Activated gamma-delta T cell treated with Interleukin-2 at 50 U/mL for 16 hours (primary cell): ENCODE data around the gene VTA1.
A peak's percentile ranks its signal among the peaks of the same experiment; 100 is the strongest.
"Not testable (repeated sequence)": the region's sequence is repeated elsewhere in the genome, so short reads cannot be mapped to it uniquely, and the experiment has no call there.

ENCODE experiments used
- DNase-seq: peaks from one replicate; pipeline ENCODE4 v3.0.0-alpha.2; 2020

The VTA1 gene

DNA sequence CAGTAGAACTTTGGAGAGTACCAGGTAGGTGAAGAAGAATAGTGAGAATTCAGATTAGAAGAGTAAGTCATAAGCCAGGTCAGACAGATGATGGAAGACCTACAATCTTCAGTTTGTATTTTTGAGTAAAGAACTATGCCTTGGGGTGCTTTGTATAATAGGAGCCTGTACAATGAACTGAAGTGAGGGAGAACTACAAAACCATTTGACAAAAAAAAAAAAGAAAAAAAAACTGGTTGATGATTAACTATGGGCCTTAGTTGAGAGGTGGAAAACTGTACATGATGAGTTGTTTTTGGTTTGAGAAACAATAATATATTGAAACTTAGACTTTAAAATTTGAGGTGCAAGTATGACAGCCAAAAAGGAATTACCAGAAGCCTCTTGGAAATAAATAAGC, 25.7 kb downstream of the VTA1 start:
- DNase-seq: no peak

DNA sequence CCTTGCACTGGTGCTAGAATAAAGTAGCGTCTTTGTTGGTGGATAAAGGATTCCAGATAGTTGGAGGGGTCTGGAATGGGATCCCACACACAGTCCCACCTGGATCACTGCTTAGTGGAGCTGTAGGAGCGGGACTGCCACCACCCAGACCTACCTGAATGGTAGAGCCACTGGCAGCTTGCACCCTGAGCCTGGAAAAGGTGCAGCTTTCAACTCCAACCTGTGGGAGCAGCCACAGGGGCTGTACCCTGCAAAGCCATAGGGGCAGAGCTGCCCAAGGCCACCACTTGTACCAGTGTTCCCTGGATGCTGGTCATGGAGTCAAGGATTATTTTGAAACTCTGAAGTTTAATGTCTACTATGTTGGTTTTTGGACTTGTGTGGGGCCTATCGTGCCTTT, 26.9 kb downstream of the VTA1 start:
- DNase-seq: no peak

- DNase-seq: no peak
Measured at GRCh38 chr6:142174703-142175102, 27.6 kb downstream of the VTA1 start.

DNA sequence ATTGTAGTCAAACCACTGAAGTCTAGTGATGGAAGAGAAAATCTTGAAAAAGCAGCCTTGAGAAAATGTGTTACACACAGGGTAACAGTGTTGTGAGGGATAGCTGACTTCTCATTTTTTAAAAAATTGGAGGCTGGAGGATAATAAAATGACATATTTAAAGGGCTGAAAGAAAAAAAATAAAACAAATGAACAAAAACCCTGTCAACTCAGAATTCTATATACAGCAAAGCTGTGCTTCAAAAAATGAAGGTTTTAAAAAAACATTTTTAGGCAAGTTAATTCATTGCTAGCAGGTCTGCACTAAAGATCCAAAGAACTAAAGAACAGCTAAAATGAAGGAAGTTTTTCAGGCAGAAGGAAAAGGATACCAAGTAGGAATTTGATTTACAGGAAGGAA, 31.1 kb downstream of the VTA1 start:
- DNase-seq: no peak

- DNase-seq: no peak
Measured at GRCh38 chr6:142182004-142182403, 34.9 kb downstream of the VTA1 start.

GRCh38 chr6:142183351-142183750, 36.3 kb downstream of the VTA1 start:
- no peak for DNase-seq

GRCh38 chr6:142184307-142184706, 37.2 kb downstream of the VTA1 start:
- DNase-seq: no peak

DNA sequence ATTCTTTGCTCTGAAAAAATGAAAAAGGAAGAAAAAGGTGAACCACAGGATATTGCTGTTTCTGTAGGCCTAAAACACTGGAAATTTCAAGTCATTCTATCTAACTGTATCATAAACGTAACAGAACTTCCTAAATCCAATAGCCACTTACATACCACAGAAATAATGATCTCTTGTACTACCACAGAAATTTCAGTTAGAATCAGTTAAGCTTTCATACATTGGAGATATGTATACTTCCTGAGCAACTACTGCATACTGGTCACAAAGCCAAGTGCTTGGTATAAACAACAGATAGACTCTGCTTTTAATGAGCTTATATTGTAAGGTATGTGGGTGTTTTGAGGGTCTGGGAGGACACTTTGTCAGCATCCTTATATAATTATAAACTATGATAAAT, 38.6 kb downstream of the VTA1 start:
- DNase-seq: no peak

GRCh38 chr6:142187209-142187608, 40.1 kb downstream of the VTA1 start:
- DNase-seq: no peak

DNA sequence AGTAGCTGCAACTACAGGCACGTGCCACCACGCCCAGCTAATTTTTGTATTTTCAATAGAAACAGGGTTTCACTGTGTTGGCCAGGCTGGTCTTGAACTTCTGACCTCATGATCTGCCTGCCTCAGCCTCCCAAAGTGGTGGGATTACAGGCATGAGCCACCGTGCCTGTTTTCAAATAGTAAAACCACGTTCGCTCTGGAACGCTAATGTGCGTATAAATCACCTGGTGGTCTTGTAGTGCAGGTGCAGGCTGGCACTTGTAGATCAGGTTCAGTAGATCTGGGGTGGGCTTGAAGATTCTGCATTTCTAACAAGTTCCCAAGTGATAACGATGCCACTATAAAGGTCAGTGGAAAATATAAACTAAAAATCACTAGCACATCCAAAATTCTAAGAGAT, 41.3 kb downstream of the VTA1 start:
- not testable (repeated sequence) for DNase-seq

DNA sequence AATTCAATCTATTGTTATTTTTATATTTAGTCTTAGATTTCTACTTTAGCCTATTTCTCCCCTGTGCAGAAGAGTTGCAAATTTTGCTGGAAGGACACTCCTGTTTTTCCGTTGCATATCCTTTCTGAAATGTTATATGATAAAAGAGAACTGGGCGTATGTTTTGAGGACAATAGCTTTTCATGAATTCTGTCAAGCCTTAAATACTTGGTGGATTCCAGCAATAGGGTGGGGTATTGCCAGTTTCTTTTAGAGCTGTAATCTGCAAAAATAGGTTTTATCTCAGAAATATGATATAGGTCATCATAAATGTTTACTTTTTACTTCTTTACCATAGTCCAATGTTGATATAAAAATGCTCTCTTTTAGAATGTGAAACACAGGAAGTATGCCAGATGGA, 42.0 kb downstream of the VTA1 start:
- DNase-seq: no peak

DNA sequence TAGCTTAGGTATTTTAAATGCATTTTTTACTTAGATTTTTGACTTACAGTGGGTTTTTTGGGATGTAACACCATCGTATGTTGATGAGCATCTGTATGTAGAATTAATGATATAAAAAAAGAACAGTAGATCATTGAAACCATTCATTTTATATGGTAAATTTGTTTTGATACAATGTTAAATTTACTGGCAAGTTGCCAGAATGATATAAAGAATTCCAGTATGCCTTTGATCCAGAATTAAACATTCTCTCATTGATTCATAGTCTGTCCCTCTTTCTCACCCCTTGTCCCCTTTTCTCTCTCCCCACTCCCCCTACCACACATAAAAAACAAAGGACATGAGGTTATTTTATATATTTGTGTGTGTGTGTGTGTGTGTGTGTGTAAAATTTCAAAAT, 45.3 kb downstream of the VTA1 start:
- DNase-seq: no peak

GRCh38 chr6:142193621-142194020, 46.6 kb downstream of the VTA1 start:
- no peak for DNase-seq

DNA sequence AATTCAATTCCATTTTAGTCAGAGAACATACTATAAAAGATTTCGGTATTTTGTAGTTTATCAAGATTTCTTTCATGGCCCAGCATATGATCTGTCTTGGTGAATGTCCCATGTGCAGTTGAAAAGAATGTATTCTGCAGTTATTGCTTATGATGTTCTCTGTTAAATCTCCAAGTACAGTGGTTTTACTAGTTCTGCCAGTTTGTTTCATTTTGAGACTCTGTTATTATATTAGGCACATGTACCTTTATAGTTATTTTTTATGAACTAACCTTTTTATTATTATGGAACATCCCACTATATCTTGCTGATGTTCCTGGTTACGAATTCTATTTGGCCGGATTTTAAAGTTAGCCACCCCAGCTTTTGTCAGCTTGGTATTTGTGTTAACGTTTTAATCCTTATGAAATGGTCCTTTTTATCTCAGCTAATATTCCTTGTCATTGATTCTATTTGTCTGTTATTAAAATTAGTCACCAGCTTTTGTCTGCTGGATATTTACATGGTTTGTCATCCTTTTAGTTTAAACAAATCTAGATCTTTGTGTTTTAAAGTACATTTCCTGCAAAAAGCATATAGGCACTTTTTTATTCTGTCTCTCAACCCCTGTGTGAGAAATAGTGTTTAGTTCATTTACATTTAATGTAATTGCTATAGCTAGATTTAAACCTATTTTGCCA, 48.9 kb downstream of the VTA1 start:
- DNase-seq: no peak

- no peak for DNase-seq
Measured at GRCh38 chr6:142200846-142201628, 54.0 kb downstream of the VTA1 start.

DNA sequence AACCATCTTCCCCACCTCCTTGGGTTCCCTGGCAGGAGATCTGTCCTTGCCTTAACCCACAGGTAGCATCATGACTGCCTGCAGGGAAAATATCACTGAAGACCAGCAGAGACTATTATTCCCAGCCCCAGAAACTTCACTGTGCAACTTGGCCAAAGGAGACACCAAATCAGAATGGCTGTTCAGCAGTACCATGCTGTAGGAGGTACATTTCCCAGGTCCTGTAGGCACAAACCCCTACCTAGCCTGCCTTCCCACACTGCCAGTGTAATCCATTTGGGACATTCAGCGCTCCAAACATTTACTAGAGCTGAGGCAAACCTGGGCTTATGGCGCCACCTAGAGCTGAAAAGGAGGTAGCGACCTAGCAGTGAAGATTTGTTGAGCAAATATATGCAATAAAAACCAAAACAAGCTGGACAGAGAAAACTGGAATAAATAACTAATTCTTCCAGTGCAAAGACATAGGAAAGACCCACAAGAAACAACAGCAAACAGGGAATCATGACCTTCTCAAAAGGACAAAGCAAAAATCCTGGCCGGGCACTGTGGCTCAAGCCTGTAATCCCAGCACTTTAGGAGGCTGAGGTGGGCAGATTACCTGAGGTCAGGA, 60.3 kb downstream of the VTA1 start:
- DNase-seq: peak; percentile 7

DNA sequence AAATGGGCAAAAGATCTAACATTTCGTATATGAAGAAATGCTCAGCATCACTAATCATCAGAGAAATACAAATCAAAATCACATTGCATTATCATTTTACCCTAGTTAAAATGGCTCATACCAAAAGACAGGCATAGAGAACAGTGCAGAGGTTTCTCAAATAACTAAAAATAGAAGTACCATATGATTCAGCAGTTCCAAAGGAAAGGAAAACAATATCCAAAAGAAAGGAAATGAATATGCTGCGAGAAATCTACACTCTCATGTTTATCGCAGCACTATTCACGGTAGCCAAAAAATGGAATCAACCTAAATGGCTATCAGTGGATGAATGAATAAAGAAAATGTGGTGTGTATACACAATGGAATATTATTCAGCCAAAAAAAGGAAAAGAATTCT, 63.5 kb downstream of the VTA1 start:
- DNase-seq: no peak

- no peak for DNase-seq
Measured at GRCh38 chr6:142213402-142213801, 66.3 kb downstream of the VTA1 start.

GRCh38 chr6:142218446-142218845, 71.4 kb downstream of the VTA1 start:
- no peak for DNase-seq

GRCh38 chr6:142222022-142222421, 75.0 kb downstream of the VTA1 start:
- no peak for DNase-seq

DNA sequence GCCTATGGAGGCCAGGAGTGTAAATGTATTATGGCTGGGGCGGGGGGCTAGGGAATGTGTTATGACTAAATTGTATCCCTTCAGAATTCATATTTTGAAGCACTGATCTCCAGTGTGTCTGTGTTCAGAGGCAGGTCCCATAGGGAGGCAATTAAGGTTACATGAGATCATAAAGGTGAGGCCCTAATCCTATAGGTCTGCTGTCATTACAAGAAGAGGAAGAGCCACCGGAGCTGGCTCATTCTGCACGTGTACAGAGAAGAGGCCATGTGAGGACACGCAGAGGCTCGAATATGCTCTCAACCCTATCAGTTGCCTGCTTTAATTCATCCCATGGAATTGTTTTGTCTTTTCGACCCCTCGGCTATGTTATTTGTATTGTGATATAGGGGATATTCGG, 76.9 kb downstream of the VTA1 start:
- no peak for DNase-seq

GRCh38 chr6:142225115-142225514, 78.1 kb downstream of the VTA1 start:
- no peak for DNase-seq

DNA sequence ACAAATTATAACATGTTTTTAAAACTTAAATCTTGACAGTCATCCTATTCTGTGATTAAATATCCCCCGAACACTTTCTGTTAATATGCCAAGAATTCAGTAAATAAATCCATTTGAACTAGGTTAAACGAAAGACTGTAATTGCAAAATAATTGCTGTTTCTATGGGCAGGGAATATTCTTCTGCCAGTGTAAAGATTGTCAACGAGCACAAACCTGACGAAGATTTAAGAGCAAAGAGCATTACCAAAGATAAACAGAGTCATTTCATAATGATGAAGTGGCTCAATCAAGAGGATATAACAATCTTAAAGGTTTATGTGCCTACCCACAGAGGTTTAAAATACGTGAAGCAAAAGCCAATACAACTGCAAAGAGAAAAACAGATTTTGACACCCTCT, 78.5 kb downstream of the VTA1 start:
- no peak for DNase-seq

- DNase-seq: no peak
Measured at GRCh38 chr6:142226731-142227130, 79.7 kb downstream of the VTA1 start.
